Measurements from ENCODE around the gene ANKRD27. TPM values are rescaled to one million over a fixed set of nuclear protein-coding genes. Genes with fewer than 3 reads are reported as not detected.
"Not testable (repeated sequence)": the region's sequence is repeated elsewhere in the genome, so short reads cannot be mapped to it uniquely, and the experiment has no call there.

Gene ANKRD27
- 23.4 and 46.0 TPM in 2 replicates for total RNA-seq (2014; rRNA removed; shearing (Covaris generic); ENCODE audit: low replicate concordance)

DNA sequence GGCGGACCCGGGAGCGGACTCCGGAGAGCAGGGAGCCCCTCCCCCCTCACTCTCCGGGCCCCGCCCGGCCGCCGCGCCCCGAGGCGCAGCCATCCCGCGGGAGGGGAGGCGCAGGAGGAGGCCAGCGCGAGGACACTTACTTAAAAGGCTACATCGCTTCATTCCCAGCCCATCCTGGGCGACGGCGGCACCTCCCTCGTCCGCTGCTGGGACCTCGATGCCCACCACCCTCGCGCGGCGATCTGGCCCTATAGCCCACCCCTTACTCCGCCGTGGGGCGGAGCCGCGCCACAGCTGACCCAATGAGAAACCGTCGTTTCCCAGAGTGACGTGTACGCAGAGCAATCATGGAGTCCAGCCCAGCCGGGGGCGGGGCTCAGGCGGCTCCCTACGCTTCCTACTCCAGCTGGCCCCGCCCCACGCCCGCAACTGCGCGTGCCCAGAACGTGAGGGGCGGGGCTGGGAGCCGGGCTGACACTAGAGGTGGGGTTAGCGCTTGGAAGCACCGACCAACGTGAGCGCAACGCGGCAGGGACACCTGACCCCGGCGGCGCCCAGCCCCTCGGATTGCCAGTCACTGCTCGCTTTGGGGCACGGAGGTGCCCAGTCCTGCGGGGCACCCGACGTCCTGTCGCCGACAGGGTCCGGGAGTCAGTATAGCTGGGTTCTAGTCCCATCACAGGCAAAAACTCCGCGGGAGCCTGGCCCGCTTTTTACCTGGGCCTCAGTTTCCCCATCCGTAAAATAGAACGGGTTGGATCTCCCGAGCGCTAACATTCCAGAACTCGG, at the start of gene ANKRD27:
Gene ANKRD27 (minus strand): TSS at position 250 of the 789 bp plus-strand sequence. CDS start 16,165 bp downstream, outside the sequence.
- DNase-seq (ENCODE audit: low read depth): peak; percentile 99
- in situ Hi-C loops (cut with HindIII; ENCODE audit: low pct_unique_long_range_greater_than_20kb, low sequenced_read_pairs): no loop called here

DNA sequence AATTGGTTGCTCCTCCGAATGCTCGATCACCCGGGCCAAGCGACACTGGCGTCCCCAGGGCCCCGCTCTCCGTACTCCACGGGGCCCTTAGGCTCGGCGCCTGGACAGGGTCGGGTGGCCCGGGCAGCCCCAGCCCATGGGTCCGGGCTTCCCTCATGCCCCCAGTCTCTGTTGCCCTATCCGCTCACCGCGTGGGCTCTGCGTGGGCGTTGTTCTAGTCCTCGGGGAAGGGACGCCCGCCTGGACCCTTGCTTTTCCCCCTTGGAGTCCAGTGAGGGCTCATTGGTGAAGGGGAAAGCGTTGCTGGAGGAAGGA, 45.9 kb upstream of the ANKRD27 start:
- in situ Hi-C loops (cut with HindIII; ENCODE audit: low pct_unique_long_range_greater_than_20kb, low sequenced_read_pairs): no loop called here
- DNase-seq (ENCODE audit: low read depth): no peak

DNA sequence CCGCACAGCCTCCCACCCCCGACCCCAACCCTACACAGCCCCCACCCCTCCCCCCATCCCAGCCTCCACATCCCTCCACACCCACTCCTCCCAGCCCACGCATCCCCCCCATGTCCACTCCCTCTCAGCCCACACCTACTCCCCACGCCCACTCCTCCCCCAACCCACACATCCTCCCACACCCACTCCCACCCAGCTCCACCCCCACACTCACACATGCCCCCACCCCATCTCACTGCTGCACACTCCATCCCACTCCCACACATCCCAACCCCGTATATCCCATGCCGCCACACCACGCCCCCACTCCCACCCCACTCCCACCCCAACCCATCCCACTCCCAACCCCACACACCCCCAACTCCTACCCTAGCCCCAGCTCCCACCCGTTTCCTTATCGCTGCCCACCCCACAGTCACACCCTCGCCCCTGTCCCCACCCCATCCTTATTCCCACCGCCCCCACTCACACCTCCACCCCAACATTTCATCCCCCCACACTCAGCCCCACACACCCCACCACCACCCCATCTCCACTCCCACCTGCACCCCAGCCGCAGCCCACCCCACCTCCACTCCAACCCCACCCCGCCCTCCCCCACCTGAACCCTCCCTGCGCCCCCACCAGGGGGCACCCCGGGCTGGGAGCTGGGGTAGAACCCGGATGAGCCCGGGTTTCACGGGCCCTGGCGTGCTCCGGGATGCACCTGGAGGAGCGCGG, 45.4 kb upstream of the ANKRD27 start:
- in situ Hi-C loops (cut with HindIII; ENCODE audit: low pct_unique_long_range_greater_than_20kb, low sequenced_read_pairs): no loop called here
- DNase-seq (ENCODE audit: low read depth): no peak

DNA sequence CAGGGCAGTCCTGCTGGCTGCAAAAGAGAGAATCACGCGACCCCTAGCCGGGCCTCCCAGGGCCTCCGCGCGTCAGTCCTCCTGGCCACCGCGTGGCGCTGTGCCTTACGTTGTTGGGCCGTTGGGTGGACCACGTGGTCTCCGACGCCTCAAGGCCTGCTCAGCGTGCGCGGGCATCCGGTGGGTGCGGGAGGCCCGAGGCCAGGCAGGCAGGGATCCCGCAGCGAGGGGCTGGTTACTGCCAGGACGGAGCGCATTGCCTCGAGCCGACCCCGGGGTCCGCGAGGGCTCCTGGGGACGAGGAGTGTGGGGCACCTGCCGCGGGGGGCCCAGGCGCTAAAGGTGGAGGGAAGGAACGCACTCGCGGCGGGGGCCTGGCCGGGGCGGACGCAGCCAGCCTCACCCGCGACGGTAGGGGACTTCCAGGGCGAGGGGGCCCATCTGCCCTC, 44.7 kb upstream of the ANKRD27 start, which contains the start of gene TDRD12:
Gene TDRD12 (plus strand): TSS at position 157 of the 449 bp plus-strand sequence. CDS start 306 bp downstream, outside the sequence.
- in situ Hi-C loops (cut with HindIII; ENCODE audit: low pct_unique_long_range_greater_than_20kb, low sequenced_read_pairs): no loop called here
- no peak for DNase-seq (ENCODE audit: low read depth)

DNA sequence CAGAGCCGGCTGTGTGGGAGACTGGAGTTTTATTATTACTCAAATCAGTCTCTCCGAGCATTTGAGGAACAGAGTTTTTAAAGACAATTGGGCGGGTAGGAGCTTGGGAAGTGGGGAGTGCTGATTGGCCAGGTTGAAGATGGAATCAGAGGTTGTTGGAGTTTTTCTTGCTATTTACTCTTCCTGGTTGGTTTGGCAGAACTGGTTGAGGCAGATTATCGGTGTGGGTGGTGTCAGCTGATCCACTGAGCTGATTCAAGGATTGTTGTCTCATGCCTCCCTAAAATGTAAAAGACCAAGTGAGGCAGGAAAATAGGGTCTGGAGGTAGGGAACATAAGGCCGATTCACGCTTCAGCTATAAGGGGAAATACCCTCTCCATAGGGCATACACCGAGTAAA, 43.3 kb upstream of the ANKRD27 start:
- in situ Hi-C loops (cut with HindIII; ENCODE audit: low pct_unique_long_range_greater_than_20kb, low sequenced_read_pairs): no loop called here
- DNase-seq (ENCODE audit: low read depth): no peak

DNA sequence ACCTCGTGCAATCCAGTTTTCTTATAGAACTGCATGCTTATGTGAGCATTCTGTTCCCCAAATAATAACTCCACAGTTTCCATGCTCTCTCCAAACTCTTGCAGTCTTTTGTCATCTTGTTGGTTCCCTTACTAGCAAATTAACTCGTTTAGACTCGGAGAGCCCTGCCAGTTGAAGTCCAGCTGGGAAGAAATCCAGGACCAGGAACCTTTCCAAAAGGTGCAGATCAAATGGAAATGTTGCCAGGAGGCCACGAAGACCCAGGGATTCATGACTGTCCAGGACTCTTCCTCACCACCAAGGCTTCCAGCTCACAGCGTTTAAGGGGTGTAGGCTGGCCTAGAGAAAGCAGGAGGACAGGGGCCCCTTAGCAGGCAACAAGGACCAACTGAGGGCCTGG, 42.5 kb upstream of the ANKRD27 start:
- in situ Hi-C loops (cut with HindIII; ENCODE audit: low pct_unique_long_range_greater_than_20kb, low sequenced_read_pairs): no loop called here

DNA sequence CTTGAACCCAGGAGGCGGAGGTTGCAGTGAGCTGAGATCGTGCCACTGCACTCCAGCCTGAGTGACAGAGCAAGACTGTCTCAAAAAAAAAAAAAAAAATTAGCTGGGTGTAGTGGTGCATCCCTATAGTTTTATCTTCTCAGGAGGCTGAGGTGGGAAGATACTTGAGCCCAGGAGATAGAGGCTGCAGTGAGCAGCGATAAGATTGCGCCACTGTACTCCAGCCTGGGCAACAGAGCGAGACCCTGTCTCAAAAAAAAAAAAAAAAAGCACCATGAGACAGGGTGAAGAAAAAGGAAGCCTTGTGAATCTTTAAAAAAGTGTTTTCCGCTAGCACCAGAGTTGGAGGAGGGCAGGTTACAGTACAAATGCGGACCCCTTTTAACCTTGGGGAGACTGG, 41.2 kb upstream of the ANKRD27 start:
- DNase-seq (ENCODE audit: low read depth); in situ Hi-C loops (cut with HindIII; ENCODE audit: low pct_unique_long_range_greater_than_20kb, low sequenced_read_pairs): not testable (repeated sequence)

More for the DNA sequence above, 42.5 kb upstream of the ANKRD27 start:
- DNase-seq (ENCODE audit: low read depth): no peak

DNA sequence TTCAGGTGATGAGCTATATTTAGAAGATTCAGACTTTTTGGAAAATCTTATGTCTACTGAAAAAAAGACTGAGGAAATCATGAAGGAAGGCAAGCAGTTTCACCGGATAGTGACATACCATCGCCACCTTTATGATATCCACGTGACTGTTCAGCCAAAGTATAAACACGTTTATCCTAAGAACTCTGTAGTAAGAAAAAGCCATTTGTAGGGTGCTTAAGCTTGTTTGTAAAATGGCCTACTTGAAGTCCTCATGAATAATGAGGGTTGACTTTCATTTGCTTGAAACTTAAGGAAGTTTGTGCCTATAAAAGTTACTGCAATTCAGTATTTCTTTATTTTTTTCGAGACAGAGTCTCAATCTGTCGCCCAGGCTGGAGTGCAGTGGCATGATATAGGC, 36.8 kb upstream of the ANKRD27 start:
- no peak for DNase-seq (ENCODE audit: low read depth)
- in situ Hi-C loops (cut with HindIII; ENCODE audit: low pct_unique_long_range_greater_than_20kb, low sequenced_read_pairs): no loop called here

DNA sequence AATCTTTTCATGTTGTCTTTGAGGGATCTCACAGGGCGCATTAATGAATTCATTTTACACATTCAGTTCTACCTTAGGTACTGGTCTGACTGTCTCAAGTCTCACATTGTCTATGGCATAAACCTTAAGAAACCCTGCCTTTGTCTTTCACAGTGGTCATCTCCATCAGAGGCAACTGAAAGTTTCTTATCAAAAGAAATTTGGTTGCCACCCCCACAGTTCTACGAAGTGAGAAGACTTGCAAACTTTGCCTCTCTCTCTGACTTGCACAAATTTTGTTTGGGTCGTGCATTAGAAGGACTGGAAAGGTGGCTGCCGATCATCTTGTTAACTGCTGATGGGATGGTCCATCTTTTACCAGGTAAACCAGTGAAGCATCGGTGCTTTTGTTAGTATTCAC, 34.1 kb upstream of the ANKRD27 start:
- in situ Hi-C loops (cut with HindIII; ENCODE audit: low pct_unique_long_range_greater_than_20kb, low sequenced_read_pairs): no loop called here
- no peak for DNase-seq (ENCODE audit: low read depth)

DNA sequence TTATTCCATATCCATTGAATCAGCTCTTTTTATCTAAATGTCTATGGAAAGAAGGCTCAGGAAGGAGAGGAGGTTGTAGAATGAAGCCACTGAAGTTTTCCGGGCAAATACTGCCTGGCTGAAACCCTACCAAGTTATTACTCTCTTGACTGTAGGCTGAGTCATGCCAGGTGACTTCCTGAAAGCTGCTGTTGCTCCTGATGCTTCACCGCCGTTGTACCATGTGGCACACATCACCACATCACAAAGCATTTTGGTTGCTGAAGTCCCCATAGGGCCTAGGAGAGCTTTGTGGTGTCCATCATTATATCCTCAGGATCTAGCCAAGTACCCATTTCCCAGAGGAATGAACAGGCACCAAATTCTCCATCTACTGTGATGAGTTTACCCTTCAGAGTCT, 33.5 kb upstream of the ANKRD27 start:
- in situ Hi-C loops (cut with HindIII; ENCODE audit: low pct_unique_long_range_greater_than_20kb, low sequenced_read_pairs): no loop called here

DNA sequence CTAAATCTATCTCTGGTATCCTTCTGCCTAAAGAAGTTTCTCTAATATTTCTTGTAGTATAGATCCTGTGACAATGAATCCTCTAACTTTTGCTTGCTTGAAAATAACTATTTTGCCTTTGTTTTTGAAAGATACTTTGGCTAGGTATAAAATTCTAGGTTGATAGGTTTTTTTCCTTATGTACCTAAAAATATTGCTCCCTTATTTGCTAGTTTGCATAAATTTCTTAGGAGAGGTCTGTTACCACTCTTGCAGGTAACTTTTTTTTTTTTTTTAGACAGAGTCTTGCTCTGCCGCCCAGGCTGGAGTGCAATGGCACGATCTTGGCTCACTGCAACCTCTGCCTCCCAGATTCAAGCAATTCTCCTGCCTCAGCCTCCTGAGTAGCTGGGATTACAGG, 29.0 kb upstream of the ANKRD27 start:
- in situ Hi-C loops (cut with HindIII; ENCODE audit: low pct_unique_long_range_greater_than_20kb, low sequenced_read_pairs); DNase-seq (ENCODE audit: low read depth): not testable (repeated sequence)

More for the DNA sequence above, 33.5 kb upstream of the ANKRD27 start:
- no peak for DNase-seq (ENCODE audit: low read depth)

DNA sequence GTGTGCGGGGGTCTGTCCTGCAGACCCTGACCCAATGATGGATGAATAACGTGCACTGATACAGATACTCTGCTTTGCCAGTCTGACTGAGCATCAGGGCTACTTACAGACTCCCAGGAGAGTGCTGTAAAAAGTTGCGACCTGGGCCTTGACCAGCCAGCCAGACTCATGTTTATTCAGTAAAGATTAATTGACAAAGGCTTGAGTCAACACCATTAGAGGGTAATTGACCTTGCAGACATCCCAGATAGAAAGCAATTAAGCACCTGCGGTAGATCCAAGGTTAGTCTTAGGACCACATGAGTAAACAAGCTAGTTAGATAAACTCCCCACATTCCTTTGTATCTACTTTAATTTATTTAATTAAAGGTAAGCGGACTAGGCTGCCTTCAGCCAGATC, 27.0 kb upstream of the ANKRD27 start:
- DNase-seq (ENCODE audit: low read depth): no peak
- in situ Hi-C loops (cut with HindIII; ENCODE audit: low pct_unique_long_range_greater_than_20kb, low sequenced_read_pairs): no loop called here

DNA sequence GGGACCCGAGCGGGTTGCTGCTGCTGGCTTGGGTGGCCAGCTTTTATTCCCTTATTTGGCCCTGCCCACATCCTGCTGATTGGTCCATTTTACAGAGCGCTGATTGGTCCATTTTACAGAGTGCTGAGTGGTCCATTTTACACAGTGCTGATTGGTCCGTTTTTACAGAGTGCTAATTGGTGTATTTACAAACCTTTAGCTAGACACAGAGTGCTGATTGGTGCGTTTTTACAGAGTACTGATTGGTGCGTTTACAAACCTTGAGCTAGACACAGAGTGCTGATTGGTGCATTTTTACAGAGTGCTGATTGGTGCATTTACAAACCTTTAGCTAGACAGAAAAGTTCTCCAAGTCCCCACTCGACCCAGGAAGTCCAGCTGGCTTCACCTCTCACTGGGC, 25.1 kb upstream of the ANKRD27 start:
- DNase-seq (ENCODE audit: low read depth); in situ Hi-C loops (cut with HindIII; ENCODE audit: low pct_unique_long_range_greater_than_20kb, low sequenced_read_pairs): not testable (repeated sequence)

DNA sequence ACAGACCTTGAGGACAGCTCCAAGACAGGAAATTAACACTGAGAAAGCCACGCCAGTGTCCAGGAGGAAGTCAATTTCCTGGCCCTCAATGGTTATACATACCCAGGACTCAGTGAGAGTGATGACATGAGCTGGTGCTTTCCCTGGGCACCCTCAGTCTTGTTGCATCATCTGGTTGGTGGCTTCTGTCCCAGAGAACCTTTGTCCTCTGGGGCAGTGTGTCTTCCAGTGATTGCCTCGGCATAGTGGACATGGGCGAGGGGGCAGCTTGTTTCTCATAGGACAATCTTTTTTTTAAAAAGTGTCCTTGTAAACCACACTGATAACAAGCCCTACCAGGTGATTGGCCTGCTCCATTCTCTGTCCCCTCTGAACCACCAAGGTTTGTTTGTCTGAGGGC, 21.8 kb upstream of the ANKRD27 start:
- in situ Hi-C loops (cut with HindIII; ENCODE audit: low pct_unique_long_range_greater_than_20kb, low sequenced_read_pairs); DNase-seq (ENCODE audit: low read depth): not testable (repeated sequence)

DNA sequence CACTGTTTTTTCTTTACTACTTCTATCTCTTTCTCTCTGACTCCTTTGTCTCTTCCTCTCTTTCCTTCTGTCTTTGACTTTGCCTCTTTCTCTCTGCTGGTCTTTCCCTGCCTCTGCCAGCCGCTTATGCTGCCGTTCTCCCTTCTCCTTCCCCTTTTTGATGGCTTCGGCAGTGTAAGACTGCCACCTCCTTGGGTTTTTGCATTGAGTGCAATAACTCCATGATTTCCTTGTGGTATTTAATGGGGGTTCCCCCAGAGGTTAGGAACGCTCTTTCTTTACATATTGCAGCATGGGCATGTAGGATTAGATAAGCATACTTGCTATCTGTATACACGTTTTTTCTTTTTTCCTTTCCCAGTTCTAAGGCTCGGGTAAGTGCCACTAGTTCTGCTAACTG, 20.5 kb upstream of the ANKRD27 start:
- DNase-seq (ENCODE audit: low read depth); in situ Hi-C loops (cut with HindIII; ENCODE audit: low pct_unique_long_range_greater_than_20kb, low sequenced_read_pairs): not testable (repeated sequence)

DNA sequence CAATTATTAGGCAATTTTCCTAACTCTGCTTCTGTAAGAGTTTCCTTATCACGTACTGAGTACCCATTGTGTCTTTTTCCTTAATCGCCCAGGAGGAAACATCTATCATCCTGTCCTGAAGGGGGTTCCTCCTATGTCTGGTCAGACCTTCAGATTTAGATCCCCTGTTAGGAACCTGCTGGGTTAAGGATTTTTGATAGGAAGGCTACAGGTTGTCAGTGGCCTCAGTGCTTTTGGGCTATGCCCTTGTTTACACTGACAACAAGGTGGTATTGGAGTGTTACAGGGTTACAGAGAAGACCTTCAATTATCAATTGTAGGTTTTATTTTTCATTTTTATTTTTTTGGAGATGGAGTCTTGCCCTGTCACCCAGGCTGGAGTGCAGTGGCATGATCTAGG, 19.9 kb upstream of the ANKRD27 start:
- in situ Hi-C loops (cut with HindIII; ENCODE audit: low pct_unique_long_range_greater_than_20kb, low sequenced_read_pairs); DNase-seq (ENCODE audit: low read depth): not testable (repeated sequence)

DNA sequence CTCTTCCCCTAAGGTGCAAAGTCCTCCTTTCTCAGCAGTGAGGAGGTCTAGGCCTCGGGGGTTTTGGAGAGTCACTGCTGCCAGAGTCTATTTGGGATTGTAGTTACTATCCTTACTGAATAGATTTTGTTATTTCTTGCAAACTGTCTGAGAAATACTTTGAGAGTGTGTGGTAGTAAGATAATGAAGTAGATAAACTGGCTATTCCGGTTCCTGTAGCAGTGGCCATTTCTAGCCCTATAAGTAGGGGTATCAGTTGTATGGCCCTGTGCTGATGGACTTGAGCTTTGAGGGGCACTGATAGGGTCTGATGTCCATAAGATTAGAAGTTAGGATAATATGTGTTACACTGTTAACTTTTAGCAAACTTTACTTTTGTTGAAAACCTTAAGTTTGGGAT, 19.3 kb upstream of the ANKRD27 start:
- DNase-seq (ENCODE audit: low read depth); in situ Hi-C loops (cut with HindIII; ENCODE audit: low pct_unique_long_range_greater_than_20kb, low sequenced_read_pairs): not testable (repeated sequence)

DNA sequence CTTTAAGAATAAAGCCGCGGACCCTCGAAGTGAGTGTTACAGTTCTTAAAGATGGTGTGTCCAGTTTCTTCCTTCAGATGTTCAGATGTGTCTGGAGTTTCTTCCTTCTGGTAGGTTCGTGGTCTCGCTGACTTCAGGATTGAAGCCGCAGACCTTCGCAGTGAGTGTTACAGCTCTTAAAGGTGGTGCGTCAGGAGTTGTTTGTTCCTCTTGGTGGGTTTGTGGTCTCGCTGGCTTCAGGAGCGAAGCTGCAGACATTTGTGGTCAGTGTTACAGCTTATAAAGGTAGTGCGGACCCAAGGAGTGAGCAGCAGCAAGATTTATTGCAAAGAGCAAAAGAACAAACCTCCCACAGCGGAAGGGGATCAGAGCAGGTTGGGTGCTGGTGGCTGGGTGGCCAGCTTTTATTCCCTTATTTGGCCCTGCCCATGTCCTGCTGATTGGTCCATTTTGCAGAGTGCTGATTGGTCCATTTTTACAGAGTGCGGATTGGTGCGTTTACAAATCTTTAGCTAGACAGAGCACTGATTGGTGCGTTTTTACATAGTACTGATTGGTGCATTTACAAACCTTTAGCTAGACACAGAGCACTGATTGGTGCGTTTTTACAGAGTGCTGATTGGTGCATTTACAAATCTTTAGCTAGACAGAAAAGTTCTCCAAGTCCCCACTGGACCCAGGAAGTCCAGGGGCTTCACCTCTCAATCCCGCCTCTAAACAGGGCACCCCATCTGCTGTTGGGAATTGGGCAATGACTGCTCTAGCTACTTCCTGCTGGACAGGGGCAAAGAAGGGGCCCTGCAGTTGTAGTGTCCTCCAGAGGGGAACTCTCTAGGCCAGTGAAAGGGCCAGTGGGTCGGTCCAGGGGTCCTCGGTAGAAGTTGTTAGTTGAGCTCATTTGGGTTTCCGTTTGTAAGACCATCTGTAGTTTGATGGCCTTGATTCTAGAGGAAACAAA, 18.4 kb upstream of the ANKRD27 start:
- in situ Hi-C loops (cut with HindIII; ENCODE audit: low pct_unique_long_range_greater_than_20kb, low sequenced_read_pairs): not testable (repeated sequence)
- peak; percentile 43 for DNase-seq (ENCODE audit: low read depth)

Measured in Caki2 (cell line).